ENCODE results near the gene CHMP4B. TPM values are rescaled to one million over a fixed set of nuclear protein-coding genes. Genes with fewer than 3 reads are reported as not detected.

CHMP4B gene
- total RNA-seq, 6 experiments from 2014 or later = 81.2 to 94.2 (median 86.1) TPM

DNA sequence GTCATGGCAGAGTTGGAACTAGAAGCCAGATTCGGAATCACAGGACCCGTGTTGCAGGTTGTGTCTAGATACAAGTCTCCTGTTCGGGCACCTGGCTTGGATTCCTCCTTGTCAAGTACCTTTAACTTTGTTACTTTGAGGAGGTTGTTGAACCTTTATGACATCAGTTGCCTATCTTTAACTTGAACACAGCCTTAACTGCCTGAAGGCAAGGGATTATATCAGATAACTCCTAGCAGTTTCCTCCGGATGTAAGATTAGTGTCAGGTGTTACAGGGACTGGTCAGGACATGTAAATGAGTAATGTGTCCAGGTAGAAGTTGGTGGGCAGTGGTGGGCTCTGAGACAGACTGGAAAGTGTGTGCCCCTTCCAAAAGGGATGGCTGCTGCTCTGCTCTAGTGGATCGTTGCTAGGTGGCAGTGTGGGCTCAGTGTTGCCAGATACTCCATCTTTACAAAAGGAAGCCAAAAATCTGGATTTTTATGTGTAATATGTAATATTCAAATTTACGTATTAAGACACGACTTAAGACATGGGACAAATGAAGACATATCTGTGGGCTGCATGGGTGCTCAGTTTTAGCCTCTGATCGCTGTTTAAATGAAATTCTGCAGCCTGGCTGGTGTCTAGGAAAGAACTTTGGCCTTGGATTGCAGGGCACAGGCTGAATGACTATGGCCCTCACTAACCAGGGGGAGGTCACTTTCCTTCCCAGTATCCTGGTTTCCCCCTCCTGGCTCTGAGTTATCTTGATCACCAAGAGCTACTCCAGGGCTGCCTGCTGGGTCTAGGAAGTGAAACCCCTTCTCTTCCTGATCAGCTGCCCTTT lies 27.1 kb downstream of the CHMP4B start:
- no peak for DNase-seq
- Mint-ChIP-seq H3K27me3 (ENCODE audit: insufficient read depth) (no peaks in the 10 kb centered on the region; the same call in 1 of the 2 replicates), H3K27ac (no peak overlapping the region), H3K9me3 (no peaks in the 10 kb centered on the region), H3K36me3 (ENCODE audit: low read depth) (peaks cover 14% of the 10 kb centered on the region; the same call in 1 of the 2 replicates), H3K4me3 (no peak overlapping the region), H3K4me1 (ENCODE audit: low read depth) (peaks cover 54% of the 10 kb centered on the region)
- TF ChIP-seq CTCF (IDR thresholded peaks at IDR 0.05) = peak; percentile 33; the same call in 1 of the 2 replicates

- no peak for TF ChIP-seq CTCF (IDR thresholded peaks at IDR 0.05)
- Mint-ChIP-seq H3K27ac (no peak overlapping the region), H3K9me3 (no peaks in the 10 kb centered on the region), H3K36me3 (ENCODE audit: low read depth) (peaks cover 9% of the 10 kb centered on the region; the same call in 1 of the 2 replicates), H3K4me1 (ENCODE audit: low read depth) (peaks cover 61% of the 10 kb centered on the region), H3K4me3 (no peak overlapping the region), H3K27me3 (ENCODE audit: insufficient read depth) (no peaks in the 10 kb centered on the region; the same call in 1 of the 2 replicates)
- DNase-seq = no peak
These were observed 28.4 kb downstream of the CHMP4B start for GRCh38 chr20:33839591-33839990.

GRCh38 chr20:33840160-33840559 lies 29.0 kb downstream of the CHMP4B start:
- peaks cover 6% of the 10 kb centered on the region; the same call in 1 of the 2 replicates for H3K36me3 Mint-ChIP-seq (ENCODE audit: low read depth)
- H3K4me1 Mint-ChIP-seq (ENCODE audit: low read depth) = peaks cover 60% of the 10 kb centered on the region

DNA sequence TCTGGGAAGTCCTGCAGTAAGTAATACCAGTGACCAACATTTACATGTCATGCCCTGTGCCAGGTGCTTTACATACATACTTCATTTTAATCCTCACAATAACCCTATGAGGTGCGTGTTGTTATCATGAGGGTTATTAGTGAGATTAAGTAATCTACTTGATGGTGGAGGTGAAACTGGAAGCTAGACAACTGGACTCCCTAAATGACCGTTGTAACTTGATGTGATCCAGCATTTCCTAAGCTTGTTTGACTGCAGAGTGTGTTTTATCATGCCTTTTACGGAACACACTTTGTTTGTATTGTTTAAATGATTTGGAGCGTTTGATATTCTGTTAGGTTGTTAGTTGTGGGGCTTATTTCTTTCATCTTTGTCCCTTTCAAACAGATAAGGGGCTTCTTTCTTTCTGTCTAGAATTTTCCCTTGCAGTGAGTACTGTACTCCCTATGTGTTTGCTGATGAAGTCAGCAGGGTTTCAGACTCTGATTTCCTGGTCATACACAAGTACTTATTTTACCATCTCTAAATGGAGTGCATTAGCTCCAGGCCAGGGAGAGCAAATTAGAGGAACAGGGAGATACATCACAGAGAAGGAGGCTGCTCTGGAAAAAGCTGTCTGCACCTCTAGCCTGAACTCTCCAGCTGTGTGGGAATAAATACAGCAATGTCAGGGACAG lies 29.7 kb downstream of the CHMP4B start:
- Mint-ChIP-seq H3K4me1 (ENCODE audit: low read depth) (peaks cover 59% of the 10 kb centered on the region), H3K36me3 (ENCODE audit: low read depth) (no peaks in the 10 kb centered on the region), H3K27me3 (ENCODE audit: insufficient read depth) (no peaks in the 10 kb centered on the region; the same call in 1 of the 2 replicates), H3K27ac (no peak overlapping the region), H3K4me3 (no peak overlapping the region), H3K9me3 (no peaks in the 10 kb centered on the region)
- DNase-seq = no peak
- no peak for TF ChIP-seq CTCF (IDR thresholded peaks at IDR 0.05)

More at GRCh38 chr20:33840160-33840559, 29.0 kb downstream of the CHMP4B start:
- Mint-ChIP-seq H3K4me3 (no peak overlapping the region), H3K9me3 (no peaks in the 10 kb centered on the region), H3K27ac (no peak overlapping the region), H3K27me3 (ENCODE audit: insufficient read depth) (no peaks in the 10 kb centered on the region; the same call in 1 of the 2 replicates)
- no peak for TF ChIP-seq CTCF (IDR thresholded peaks at IDR 0.05)
- no peak for DNase-seq

DNA sequence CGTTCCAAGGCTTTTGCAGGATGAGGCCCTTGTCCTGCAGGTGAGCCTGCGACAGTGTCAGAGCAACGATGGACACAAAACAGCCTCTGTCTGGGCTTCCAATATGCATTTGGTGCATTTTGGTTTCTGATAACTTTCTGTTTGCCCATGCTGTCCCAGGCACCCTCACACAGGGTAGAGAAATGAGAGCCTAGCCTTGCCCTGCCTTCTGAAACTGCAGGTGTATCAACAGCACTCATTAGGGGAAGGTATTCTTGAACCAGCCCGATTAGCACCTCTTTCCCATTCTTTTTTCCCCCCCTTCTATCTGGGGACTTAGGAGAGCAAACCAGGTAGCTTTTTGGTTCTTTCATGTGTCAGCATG lies 30.3 kb downstream of the CHMP4B start:
- Mint-ChIP-seq H3K27me3 (ENCODE audit: insufficient read depth) (no peaks in the 10 kb centered on the region; the same call in 1 of the 2 replicates), H3K27ac (no peak overlapping the region), H3K36me3 (ENCODE audit: low read depth) (no peaks in the 10 kb centered on the region), H3K4me3 (no peak overlapping the region), H3K4me1 (ENCODE audit: low read depth) (peaks cover 61% of the 10 kb centered on the region), H3K9me3 (no peaks in the 10 kb centered on the region)
- no peak for DNase-seq
- TF ChIP-seq CTCF (IDR thresholded peaks at IDR 0.05) = no peak

Measured in HFFc6 (cell line).